ENCODE data around the gene BANF2. TPM values are rescaled to one million over a fixed set of nuclear protein-coding genes. Genes with fewer than 3 reads are reported as not detected.

The BANF2 gene
- total and polyA plus RNA-seq, 2 of the 13 experiments (the other 11 are each of a cell fraction or from before 2014, with no cell fraction given): 0.35 TPM; not detected in 1

GRCh38 chr20:17675519-17676377, 24.0 kb upstream of the BANF2 start (continued):
- TF ChIP-seq MXD1 (CRISPR knock-in tag; IDR thresholded peaks at IDR 0.05): 0 out of 2 replicates have a peak, but pooled peaks have one; percentile 25
- TF ChIP-seq ZNF784 (CRISPR knock-in tag; IDR thresholded peaks at IDR 0.05; ENCODE audit: borderline replicate concordance): peak; percentile 62; the same call in 1 of the 2 replicates
- no peak for TF ChIP-seq ZBTB21 (CRISPR knock-in tag; IDR thresholded peaks at IDR 0.05)
- peak; percentile 21; the same call in 1 of the 2 replicates for TF ChIP-seq BORCS8-MEF2B (CRISPR knock-in tag; IDR thresholded peaks at IDR 0.05)
- no peak for TF ChIP-seq TSC22D2 (CRISPR knock-in tag; IDR thresholded peaks at IDR 0.05; ENCODE audit: borderline replicate concordance)
- no peak for TF ChIP-seq TCF7L2 (IDR thresholded peaks at IDR 0.05; ENCODE audit: low read depth, low read length)
- TF ChIP-seq PRDM15 (CRISPR knock-in tag; IDR thresholded peaks at IDR 0.05): no peak
- peak; percentile 13 for TF ChIP-seq RBM22 (optimal IDR thresholded peaks at IDR 0.05; ENCODE audit: low read length)
- no peak for TF ChIP-seq NCOR1 (IDR thresholded peaks at IDR 0.05; ENCODE audit: borderline replicate concordance, low read length)
- TF ChIP-seq STAT5B (CRISPR knock-in tag; IDR thresholded peaks at IDR 0.05): no peak
- no peak for TF ChIP-seq SKIL (CRISPR knock-in tag; IDR thresholded peaks at IDR 0.05; ENCODE audit: borderline replicate concordance)
- peak; percentile 53; the same call in 1 of the 2 replicates for TF ChIP-seq ZNF770 (CRISPR knock-in tag; IDR thresholded peaks at IDR 0.05)
- 0 out of 2 replicates have a peak, but pooled peaks have one; percentile 23 for TF ChIP-seq RAD21 (CRISPR knock-in tag; IDR thresholded peaks at IDR 0.05)
- no peak for TF ChIP-seq THAP11 (CRISPR knock-in tag; IDR thresholded peaks at IDR 0.05)
- no peak for TF ChIP-seq ZNF615 (CRISPR knock-in tag; IDR thresholded peaks at IDR 0.05; ENCODE audit: borderline replicate concordance)
- TF ChIP-seq ZFP91 (CRISPR knock-in tag; IDR thresholded peaks at IDR 0.05; ENCODE audit: borderline replicate concordance): peak; percentile 8; the same call in 1 of the 2 replicates
- TF ChIP-seq ARNT (IDR thresholded peaks at IDR 0.05): no peak

All from HepG2 (cell line).